ENCODE measurements around the gene SMIM20. TPM values are rescaled to one million over a fixed set of nuclear protein-coding genes. Genes with fewer than 3 reads are reported as not detected.

The SMIM20 gene
- total and polyA plus RNA-seq, 9 of the 15 experiments (the other 6 are each of a cell fraction or from before 2014, with no cell fraction given) = 25.1 to 51.0 (median 38.9) TPM

DNA sequence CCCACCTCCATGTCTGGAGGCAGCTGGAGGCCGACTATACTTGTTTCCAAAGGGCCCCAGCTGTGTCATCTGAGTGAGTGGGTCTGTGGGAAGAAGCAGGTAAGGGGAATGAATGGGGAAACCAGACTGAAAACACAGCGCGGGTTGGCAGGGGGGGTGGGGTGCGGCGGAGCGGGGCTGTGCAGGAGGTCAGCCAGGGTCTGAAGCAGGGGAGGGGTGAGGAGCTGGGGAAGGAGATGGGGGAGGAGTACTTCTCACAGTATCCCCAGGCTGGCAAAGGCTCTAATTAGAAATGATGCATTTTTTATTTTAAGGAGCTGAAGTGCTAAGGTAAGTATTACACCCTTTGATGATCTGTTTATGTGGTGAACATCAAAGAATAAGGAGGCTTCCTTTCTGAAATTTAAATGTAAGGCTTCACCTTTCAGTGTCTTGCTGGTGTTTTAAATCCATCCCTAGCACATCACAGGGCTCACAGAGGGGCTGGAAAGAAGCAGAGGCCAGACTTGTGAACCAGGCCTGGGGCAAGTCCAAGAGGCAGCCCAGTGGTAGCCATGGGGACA is 37.5 kb downstream of the SMIM20 start:
- Histone ChIP-seq H3K9me3 (replicated peaks; ENCODE audit: control insufficient read depth, insufficient read depth, low read depth, low read length) (no peaks in the 10 kb centered on the region), H3K79me2 (ENCODE audit: control insufficient read depth, insufficient read depth, low read length) (no peaks in the 10 kb centered on the region), H4K20me1 (replicated peaks; ENCODE audit: control insufficient read depth, insufficient read depth, low read length) (no peaks in the 10 kb centered on the region), H2AFZ (ENCODE audit: low read depth, low read length) (no peak overlapping the region), H3K4me2 (ENCODE audit: insufficient read depth, low read length) (no peak overlapping the region), H3K4me3 (no peak overlapping the region), H3K27ac (ENCODE audit: extremely low read depth, low read depth, low read length) (no peak overlapping the region), H3K9me1 (ENCODE audit: control insufficient read depth, insufficient read depth, low read length) (no peaks in the 10 kb centered on the region), H3K36me3 (ENCODE audit: control insufficient read depth, insufficient read depth, low read length) (no peaks in the 10 kb centered on the region), H3K9ac (ENCODE audit: insufficient read depth in 1 of 2, low read depth in 2 of 2, low read length in 2 of 2) (no peak overlapping the region), H3K27me3 (ENCODE audit: control insufficient read depth in 2 of 2, insufficient read depth in 2 of 2, low read length in 2 of 2) (peaks cover 34 to 58% of the 10 kb centered on the region in 2 experiments), H3K4me1 (replicated peaks in 1 of 2; ENCODE audit: control insufficient read depth in 2 of 2, insufficient read depth in 2 of 2, low read length in 2 of 2) (no peaks in the 10 kb centered on the region)
- FAIRE-seq (no peak), ATAC-seq (no peak; the same call in 2 of the 3 replicates), DNase-seq (ENCODE audit: extremely low read depth in 1 of 4, low spot score in 3 of 4) (no peak)
- BruUV-seq (replicated peaks) = no TSS peak
- TF ChIP-seq ELF2 (CRISPR knock-in tag; IDR thresholded peaks at IDR 0.05) (no peak), TEAD2 (tag; IDR thresholded peaks at IDR 0.05) (no peak)
- TF ChIP-seq, protein P1, sequence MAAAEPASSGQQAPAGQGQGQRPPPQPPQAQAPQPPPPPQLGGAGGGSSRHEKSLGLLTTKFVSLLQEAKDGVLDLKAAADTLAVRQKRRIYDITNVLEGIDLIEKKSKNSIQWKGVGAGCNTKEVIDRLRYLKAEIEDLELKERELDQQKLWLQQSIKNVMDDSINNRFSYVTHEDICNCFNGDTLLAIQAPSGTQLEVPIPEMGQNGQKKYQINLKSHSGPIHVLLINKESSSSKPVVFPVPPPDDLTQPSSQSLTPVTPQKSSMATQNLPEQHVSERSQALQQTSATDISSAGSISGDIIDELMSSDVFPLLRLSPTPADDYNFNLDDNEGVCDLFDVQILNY (CRISPR knock-in tag; IDR thresholded peaks at IDR 0.05) = no peak
- TF ChIP-seq, protein P2, sequence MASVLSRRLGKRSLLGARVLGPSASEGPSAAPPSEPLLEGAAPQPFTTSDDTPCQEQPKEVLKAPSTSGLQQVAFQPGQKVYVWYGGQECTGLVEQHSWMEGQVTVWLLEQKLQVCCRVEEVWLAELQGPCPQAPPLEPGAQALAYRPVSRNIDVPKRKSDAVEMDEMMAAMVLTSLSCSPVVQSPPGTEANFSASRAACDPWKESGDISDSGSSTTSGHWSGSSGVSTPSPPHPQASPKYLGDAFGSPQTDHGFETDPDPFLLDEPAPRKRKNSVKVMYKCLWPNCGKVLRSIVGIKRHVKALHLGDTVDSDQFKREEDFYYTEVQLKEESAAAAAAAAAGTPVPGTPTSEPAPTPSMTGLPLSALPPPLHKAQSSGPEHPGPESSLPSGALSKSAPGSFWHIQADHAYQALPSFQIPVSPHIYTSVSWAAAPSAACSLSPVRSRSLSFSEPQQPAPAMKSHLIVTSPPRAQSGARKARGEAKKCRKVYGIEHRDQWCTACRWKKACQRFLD (CRISPR knock-in tag; IDR thresholded peaks at IDR 0.05) = no peak
- TF ChIP-seq, protein P3, sequence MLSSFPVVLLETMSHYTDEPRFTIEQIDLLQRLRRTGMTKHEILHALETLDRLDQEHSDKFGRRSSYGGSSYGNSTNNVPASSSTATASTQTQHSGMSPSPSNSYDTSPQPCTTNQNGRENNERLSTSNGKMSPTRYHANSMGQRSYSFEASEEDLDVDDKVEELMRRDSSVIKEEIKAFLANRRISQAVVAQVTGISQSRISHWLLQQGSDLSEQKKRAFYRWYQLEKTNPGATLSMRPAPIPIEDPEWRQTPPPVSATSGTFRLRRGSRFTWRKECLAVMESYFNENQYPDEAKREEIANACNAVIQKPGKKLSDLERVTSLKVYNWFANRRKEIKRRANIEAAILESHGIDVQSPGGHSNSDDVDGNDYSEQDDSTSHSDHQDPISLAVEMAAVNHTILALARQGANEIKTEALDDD (IDR thresholded peaks at IDR 0.05) = no peak
- TF ChIP-seq, protein P4, sequence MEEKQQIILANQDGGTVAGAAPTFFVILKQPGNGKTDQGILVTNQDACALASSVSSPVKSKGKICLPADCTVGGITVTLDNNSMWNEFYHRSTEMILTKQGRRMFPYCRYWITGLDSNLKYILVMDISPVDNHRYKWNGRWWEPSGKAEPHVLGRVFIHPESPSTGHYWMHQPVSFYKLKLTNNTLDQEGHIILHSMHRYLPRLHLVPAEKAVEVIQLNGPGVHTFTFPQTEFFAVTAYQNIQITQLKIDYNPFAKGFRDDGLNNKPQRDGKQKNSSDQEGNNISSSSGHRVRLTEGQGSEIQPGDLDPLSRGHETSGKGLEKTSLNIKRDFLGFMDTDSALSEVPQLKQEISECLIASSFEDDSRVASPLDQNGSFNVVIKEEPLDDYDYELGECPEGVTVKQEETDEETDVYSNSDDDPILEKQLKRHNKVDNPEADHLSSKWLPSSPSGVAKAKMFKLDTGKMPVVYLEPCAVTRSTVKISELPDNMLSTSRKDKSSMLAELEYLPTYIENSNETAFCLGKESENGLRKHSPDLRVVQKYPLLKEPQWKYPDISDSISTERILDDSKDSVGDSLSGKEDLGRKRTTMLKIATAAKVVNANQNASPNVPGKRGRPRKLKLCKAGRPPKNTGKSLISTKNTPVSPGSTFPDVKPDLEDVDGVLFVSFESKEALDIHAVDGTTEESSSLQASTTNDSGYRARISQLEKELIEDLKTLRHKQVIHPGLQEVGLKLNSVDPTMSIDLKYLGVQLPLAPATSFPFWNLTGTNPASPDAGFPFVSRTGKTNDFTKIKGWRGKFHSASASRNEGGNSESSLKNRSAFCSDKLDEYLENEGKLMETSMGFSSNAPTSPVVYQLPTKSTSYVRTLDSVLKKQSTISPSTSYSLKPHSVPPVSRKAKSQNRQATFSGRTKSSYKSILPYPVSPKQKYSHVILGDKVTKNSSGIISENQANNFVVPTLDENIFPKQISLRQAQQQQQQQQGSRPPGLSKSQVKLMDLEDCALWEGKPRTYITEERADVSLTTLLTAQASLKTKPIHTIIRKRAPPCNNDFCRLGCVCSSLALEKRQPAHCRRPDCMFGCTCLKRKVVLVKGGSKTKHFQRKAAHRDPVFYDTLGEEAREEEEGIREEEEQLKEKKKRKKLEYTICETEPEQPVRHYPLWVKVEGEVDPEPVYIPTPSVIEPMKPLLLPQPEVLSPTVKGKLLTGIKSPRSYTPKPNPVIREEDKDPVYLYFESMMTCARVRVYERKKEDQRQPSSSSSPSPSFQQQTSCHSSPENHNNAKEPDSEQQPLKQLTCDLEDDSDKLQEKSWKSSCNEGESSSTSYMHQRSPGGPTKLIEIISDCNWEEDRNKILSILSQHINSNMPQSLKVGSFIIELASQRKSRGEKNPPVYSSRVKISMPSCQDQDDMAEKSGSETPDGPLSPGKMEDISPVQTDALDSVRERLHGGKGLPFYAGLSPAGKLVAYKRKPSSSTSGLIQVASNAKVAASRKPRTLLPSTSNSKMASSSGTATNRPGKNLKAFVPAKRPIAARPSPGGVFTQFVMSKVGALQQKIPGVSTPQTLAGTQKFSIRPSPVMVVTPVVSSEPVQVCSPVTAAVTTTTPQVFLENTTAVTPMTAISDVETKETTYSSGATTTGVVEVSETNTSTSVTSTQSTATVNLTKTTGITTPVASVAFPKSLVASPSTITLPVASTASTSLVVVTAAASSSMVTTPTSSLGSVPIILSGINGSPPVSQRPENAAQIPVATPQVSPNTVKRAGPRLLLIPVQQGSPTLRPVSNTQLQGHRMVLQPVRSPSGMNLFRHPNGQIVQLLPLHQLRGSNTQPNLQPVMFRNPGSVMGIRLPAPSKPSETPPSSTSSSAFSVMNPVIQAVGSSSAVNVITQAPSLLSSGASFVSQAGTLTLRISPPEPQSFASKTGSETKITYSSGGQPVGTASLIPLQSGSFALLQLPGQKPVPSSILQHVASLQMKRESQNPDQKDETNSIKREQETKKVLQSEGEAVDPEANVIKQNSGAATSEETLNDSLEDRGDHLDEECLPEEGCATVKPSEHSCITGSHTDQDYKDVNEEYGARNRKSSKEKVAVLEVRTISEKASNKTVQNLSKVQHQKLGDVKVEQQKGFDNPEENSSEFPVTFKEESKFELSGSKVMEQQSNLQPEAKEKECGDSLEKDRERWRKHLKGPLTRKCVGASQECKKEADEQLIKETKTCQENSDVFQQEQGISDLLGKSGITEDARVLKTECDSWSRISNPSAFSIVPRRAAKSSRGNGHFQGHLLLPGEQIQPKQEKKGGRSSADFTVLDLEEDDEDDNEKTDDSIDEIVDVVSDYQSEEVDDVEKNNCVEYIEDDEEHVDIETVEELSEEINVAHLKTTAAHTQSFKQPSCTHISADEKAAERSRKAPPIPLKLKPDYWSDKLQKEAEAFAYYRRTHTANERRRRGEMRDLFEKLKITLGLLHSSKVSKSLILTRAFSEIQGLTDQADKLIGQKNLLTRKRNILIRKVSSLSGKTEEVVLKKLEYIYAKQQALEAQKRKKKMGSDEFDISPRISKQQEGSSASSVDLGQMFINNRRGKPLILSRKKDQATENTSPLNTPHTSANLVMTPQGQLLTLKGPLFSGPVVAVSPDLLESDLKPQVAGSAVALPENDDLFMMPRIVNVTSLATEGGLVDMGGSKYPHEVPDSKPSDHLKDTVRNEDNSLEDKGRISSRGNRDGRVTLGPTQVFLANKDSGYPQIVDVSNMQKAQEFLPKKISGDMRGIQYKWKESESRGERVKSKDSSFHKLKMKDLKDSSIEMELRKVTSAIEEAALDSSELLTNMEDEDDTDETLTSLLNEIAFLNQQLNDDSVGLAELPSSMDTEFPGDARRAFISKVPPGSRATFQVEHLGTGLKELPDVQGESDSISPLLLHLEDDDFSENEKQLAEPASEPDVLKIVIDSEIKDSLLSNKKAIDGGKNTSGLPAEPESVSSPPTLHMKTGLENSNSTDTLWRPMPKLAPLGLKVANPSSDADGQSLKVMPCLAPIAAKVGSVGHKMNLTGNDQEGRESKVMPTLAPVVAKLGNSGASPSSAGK (IDR thresholded peaks at IDR 0.05) = no peak
- in situ Hi-C loops (cut with MboI) = no loop called here
- 0% methylated on average over 1 of the region's 6 CpGs for WGBS (ENCODE audit: insufficient coverage, low coverage, missing lambda C conversion rate)
- POLR2A ChIA-PET = no interaction called here
- intact Hi-C loops (cut with micrococcal nuclease) = no loop called here
- CTCF ChIA-PET (ENCODE audit: low intra/inter-chr PET ratio) = no interaction called here
